K562 (cell line): Measurements from ENCODE around the gene NTRK3. TPM values are rescaled to one million over a fixed set of nuclear protein-coding genes. Genes with fewer than 3 reads are reported as not detected.

ENCODE experiments used
- ATAC-seq: fragments of 200-7000 bp; cut with Tn5 transposase; 3 replicates; pipeline ENCODE4 v1.9.1; 2020; ENCODE audit warnings: moderate library complexity
- BruUV-seq: library from RNA; stranded (reverse); fragments of 400-500 nt; replicated peaks from 2 replicates; lab custom pipeline; 2021; lab: Mats Ljungman, UMichigan
- CTCF ChIA-PET: fragments of 300-600 bp; formaldehyde crosslinking; extraction: SDS; loops from one replicate; lab custom pipeline; 2021; ENCODE audit warnings: low intra/inter-chr PET ratio; lab: Yijun Ruan, JAX
- POLR2A ChIA-PET: fragments of 300-600, 350-650 bp; sonication (Branson Sonifier 250); formaldehyde crosslinking; extraction: SDS; loops from one replicate; lab custom pipeline; 2021; ENCODE audit warnings: antibody characterized with exemption, inconsistent platforms; lab: Yijun Ruan, JAX
- DNase-seq, 4 experiments: peaks; one replicate each; pipeline versions ENCODE4 v3.0.0 to v3.0.0-alpha.2; 2011 to 2018; ENCODE audit warnings: low spot score in 3 of 4, mixed read lengths in 3 of 4; ENCODE audit errors: extremely low read depth in 1 of 4
- FAIRE-seq: peaks from 2 replicates; lab custom pipeline; 2011; peaks lifted over from hg19 to GRCh38; lab: Jason Lieb, UNC
- H2AFZ ChIP-seq: 2 replicates; pipeline ENCODE4 v1.6.0; 2011; ENCODE audit warnings: low read depth, low read length, control low read depth, inconsistent platforms
- H3K27ac ChIP-seq: fragments of 200-600 bp; 3 replicates; pipeline ENCODE4 v1.8.0; 2011; ENCODE audit warnings: low read depth, mild to moderate bottlenecking, control low read depth, inconsistent platforms, low read length, moderate library complexity, mixed read lengths; ENCODE audit errors: extremely low read depth
- H3K27me3 ChIP-seq, 2 experiments: fragments of 300-600 bp in 1 of 2; 2 replicates in 1 of 2; 3 replicates in 1 of 2; pipeline versions ENCODE4 v1.6.0 to v1.8.0; 2011; ENCODE audit warnings: inconsistent platforms in 2 of 2, low read length in 2 of 2, mild to moderate bottlenecking in 1 of 2, mixed read lengths in 1 of 2, moderate library complexity in 1 of 2; ENCODE audit not compliant: control insufficient read depth in 2 of 2, insufficient read depth in 2 of 2
- H3K36me3 ChIP-seq: fragments of 300-600 bp; 3 replicates; pipeline ENCODE4 v1.8.0; 2011; ENCODE audit warnings: mild to moderate bottlenecking, low read length, inconsistent platforms; ENCODE audit not compliant: control insufficient read depth, insufficient read depth
- H3K4me1 ChIP-seq, 2 experiments: fragments of 200-600 bp in 1 of 2; replicated peaks in 1 of 2; 2 replicates in 1 of 2; 3 replicates in 1 of 2; pipeline versions ENCODE4 v1.5.1 to v1.8.0; 2011; ENCODE audit warnings: inconsistent platforms in 2 of 2, low read length in 2 of 2, mild to moderate bottlenecking in 1 of 2, mixed read lengths in 1 of 2, moderate library complexity in 1 of 2; ENCODE audit not compliant: control insufficient read depth in 2 of 2, insufficient read depth in 2 of 2
- H3K4me2 ChIP-seq: 2 replicates; pipeline ENCODE4 v1.6.1; 2011; ENCODE audit warnings: low read length, control low read depth, inconsistent platforms, mixed read lengths; ENCODE audit not compliant: insufficient read depth
- H3K4me3 ChIP-seq: fragments of 200-600 bp; sonication (generic), shearing (Covaris generic); 2 replicates; pipeline ENCODE4 v1.5.1; 2016; ENCODE audit warnings: control low read depth, inconsistent platforms
- H3K79me2 ChIP-seq: fragments of 200-600 bp; 3 replicates; pipeline ENCODE4 v1.8.0; 2011; ENCODE audit warnings: low read length, inconsistent platforms; ENCODE audit not compliant: control insufficient read depth, insufficient read depth
- H3K9ac ChIP-seq, 2 experiments: 2 replicates each; pipeline versions ENCODE4 v1.6.0 to v1.6.1; 2011; ENCODE audit warnings: low read depth in 2 of 2, low read length in 2 of 2, control low read depth in 1 of 2, inconsistent platforms in 1 of 2, mild to moderate bottlenecking in 1 of 2, mixed read lengths in 1 of 2; ENCODE audit not compliant: insufficient read depth in 1 of 2
- H3K9me1 ChIP-seq: one replicate; pipeline ENCODE4 v1.6.0; 2011; ENCODE audit warnings: inconsistent platforms, mild to moderate bottlenecking, low read length, moderate library complexity; ENCODE audit not compliant: control insufficient read depth, insufficient read depth
- H3K9me3 ChIP-seq: replicated peaks from 2 replicates; pipeline ENCODE4 v1.5.1; 2011; ENCODE audit warnings: low read depth, low read length, inconsistent platforms; ENCODE audit not compliant: control insufficient read depth, insufficient read depth
- H4K20me1 ChIP-seq: replicated peaks from 2 replicates; pipeline ENCODE4 v1.6.1; 2011; ENCODE audit warnings: low read length, inconsistent platforms, mixed read lengths; ENCODE audit not compliant: control insufficient read depth, insufficient read depth
- FOXO4 ChIP-seq: fragments of 450-650 bp; formaldehyde crosslinking; IDR thresholded peaks from 2 replicates; pipeline ENCODE4 v1.4.0; 2020; ENCODE audit warnings: mild to moderate bottlenecking, moderate library complexity
- RBM34 ChIP-seq: fragments of 200-400 bp; formaldehyde crosslinking; IDR thresholded peaks from 2 replicates; pipeline ENCODE4 v1.6.1; 2018; ENCODE audit warnings: low read length, borderline replicate concordance; ENCODE audit not compliant: insufficient read depth
- ZNF175 ChIP-seq: fragments of 200-800 bp; sonication (Bioruptor generic); IDR thresholded peaks from 2 replicates; pipeline ENCODE4 v1.6.1; 2016; ENCODE audit warnings: low read depth, mild to moderate bottlenecking, missing genetic modification characterization, missing compliant biosample characterization
- ZNF639 ChIP-seq, 2 experiments: fragments of 200-800 bp in 1 of 2; sonication (Bioruptor generic) in 1 of 2; sonication (generic) in 1 of 2; formaldehyde crosslinking in 1 of 2; IDR thresholded peaks in 1 of 2; conservative IDR thresholded peaks in 1 of 2; 2 replicates each; pipeline versions ENCODE4 v1.5.0 to v1.6.1; 2016 to 2020; ENCODE audit warnings: missing compliant biosample characterization in 1 of 2, missing genetic modification characterization in 1 of 2, missing genetic modification reagents in 1 of 2
- WGBS: fragments of 100-300 bp; shearing (Covaris generic); methylation state at CpG from one replicate; pipeline ENCODE4 v1.1.6; 2016; ENCODE audit warnings: low coverage, mixed read lengths; ENCODE audit not compliant: insufficient coverage; ENCODE audit errors: missing lambda C conversion rate; 5-methylcytosine and 5-hydroxymethylcytosine counted together
- in situ Hi-C: fragments of 300-500 bp; cut with MboI; formaldehyde crosslinking; loops from 4 replicates; pipeline ENCODE4 v1.15.0; 2018; ENCODE audit warnings: inconsistent platforms, mixed read lengths
- intact Hi-C: fragments of 100-400 bp; cut with micrococcal nuclease; formaldehyde crosslinking; loops from 2 replicates; pipeline ENCODE4 v1.14.2; 2022
- polyA plus RNA-seq, 8 experiments: library from polyadenylated mRNA; depleted of rRNA in 4 of 8; stranded (reverse) in 5 of 8; unstranded in 3 of 8; fragments of >200 nt; fragmentation: Nextera tagmentation in 2 of 8; fragmentation: Illumina TruSeq in 1 of 8; extraction: Ambion mirVana in 2 of 8; extraction: Trizol in 1 of 8; gene quantifications; 2 replicates each; pipeline versions ENCODE4 v1.2.1 to v1.2.3, GENCODE V29; 2011 to 2014; ENCODE audit warnings: inconsistent platforms in 1 of 8, missing spikeins in 1 of 8
- total RNA-seq, 7 experiments: library from RNA; depleted of rRNA in 6 of 7; stranded (reverse); fragments of >200 nt in 6 of 7; fragmentation: Illumina TruSeq in 2 of 7; extraction: Trizol in 2 of 7; gene quantifications; 2 replicates each; pipeline versions ENCODE4 v1.2.1 to v1.2.3, GENCODE V29; 2011 to 2021; ENCODE audit warnings: low replicate concordance in 1 of 7

The NTRK3 gene
- total and polyA plus RNA-seq, 9 of the 15 experiments (the other 6 are each of a cell fraction or from before 2014, with no cell fraction given) = 0.11 to 0.13 TPM; not detected in 7

- Histone ChIP-seq H3K4me1 (no peaks in the 10 kb centered on the region), H3K79me2 (no peaks in the 10 kb centered on the region), H3K36me3 (no peaks in the 10 kb centered on the region), H3K9me1 (no peaks in the 10 kb centered on the region), H3K4me2 (no peak overlapping the region), H3K9me3 (no peaks in the 10 kb centered on the region), H4K20me1 (no peaks in the 10 kb centered on the region), H3K27ac (no peak overlapping the region), H2AFZ (no peak overlapping the region), H3K9ac (no peak overlapping the region), H3K27me3 (no peaks in the 10 kb centered on the region; a peak in 1 of 5 replicates), H3K4me3 (no peak overlapping the region)
- TF ChIP-seq ZNF639 (CRISPR knock-in tag; conservative IDR thresholded peaks at IDR 0.05 in 1 of 2, IDR thresholded peaks at IDR 0.05 in 1 of 2) (no peak), FOXO4 (CRISPR knock-in tag) (no peak), ZNF175 (CRISPR knock-in tag) (no peak), RBM34 (no peak)
- in situ Hi-C loops (loop anchor here (25.0 kb wide), 1 partner anchor 1336 kb away; no protein-coding TSS in a partner anchor), intact Hi-C loops (loop anchor here (5.0 to 10.0 kb wide), 2 partner anchors 204 to 1333 kb away; no protein-coding TSS in a partner anchor)
- BruUV-seq = no TSS peak
- ATAC-seq (no peak), DNase-seq (no peak), FAIRE-seq (no peak)
- WGBS = 0% methylated on average over 4 of the region's 4 CpGs
- ChIA-PET POLR2A (interaction anchor here (0.6 kb wide), 1 partner anchor 200 kb away, joined by 3 read pairs; no protein-coding TSS in a partner anchor), CTCF (interaction anchor here (1.0 to 1.1 kb wide), 2 partner anchors 202 to 203 kb away, joined by 3 read pairs; no protein-coding TSS in a partner anchor)
Observed at GRCh38 chr15:88247914-88248313, 8.6 kb downstream of the NTRK3 start.
